RWPE2 (cell line): ENCODE results near the gene GPR155.
"Not testable (repeated sequence)": the region's sequence is repeated elsewhere in the genome, so short reads cannot be mapped to it uniquely, and the experiment has no call there.

Source experiments
- ATAC-seq: fragments of 200-7000 bp; cut with Tn5 transposase; 3 replicates; pipeline ENCODE4 v1.9.1; 2021; ENCODE audit warnings: low read depth
- DNase-seq: peaks from one replicate; pipeline ENCODE4 v3.0.0-alpha.2; 2020; ENCODE audit warnings: low spot score
- H3K27ac ChIP-seq: fragments of 450-650 bp; 2 replicates; pipeline ENCODE4 v1.5.1; 2017; ENCODE audit warnings: mild to moderate bottlenecking; ENCODE audit not compliant: poor library complexity, severe bottlenecking
- H3K27me3 ChIP-seq: fragments of 250-450 bp; sonication (Bioruptor Pico); 2 replicates; pipeline ENCODE4 v1.5.1; 2021; ENCODE audit warnings: mild to moderate bottlenecking, moderate library complexity; ENCODE audit not compliant: insufficient read depth, poor library complexity, severe bottlenecking
- H3K36me3 ChIP-seq: fragments of 250-450 bp; sonication (Bioruptor Pico); 2 replicates; pipeline ENCODE4 v1.5.1; 2020; ENCODE audit warnings: low read depth, mild to moderate bottlenecking, moderate library complexity
- H3K4me1 ChIP-seq: fragments of 250-450 bp; sonication (Bioruptor Pico); 2 replicates; pipeline ENCODE4 v1.5.1; 2021; ENCODE audit warnings: mild to moderate bottlenecking, moderate library complexity; ENCODE audit not compliant: insufficient read depth, poor library complexity, severe bottlenecking
- H3K4me3 ChIP-seq: fragments of 250-450 bp; sonication (Bioruptor Pico); 2 replicates; pipeline ENCODE4 v1.5.1; 2021; ENCODE audit warnings: mild to moderate bottlenecking, moderate library complexity; ENCODE audit not compliant: severe bottlenecking
- H3K9me3 ChIP-seq: fragments of 250-450 bp; sonication (Bioruptor Pico); 2 replicates; pipeline ENCODE4 v1.5.1; 2021; ENCODE audit warnings: mild to moderate bottlenecking, moderate library complexity; ENCODE audit not compliant: severe bottlenecking
- CTCF ChIP-seq: fragments of 450-650 bp; IDR thresholded peaks from one replicate; pipeline ENCODE4 v1.5.1; 2017; ENCODE audit warnings: mild to moderate bottlenecking, moderate library complexity; ENCODE audit not compliant: poor library complexity, severe bottlenecking

The GPR155 gene

GRCh38 chr2:174412256-174412655 is 74.6 kb downstream of the GPR155 start:
- H3K9me3 ChIP-seq = no peaks in the 10 kb centered on the region
- no peaks in the 10 kb centered on the region for H3K27me3 ChIP-seq
- ATAC-seq (no peak), DNase-seq (no peak)
- H3K36me3 ChIP-seq = peaks cover 11% of the 10 kb centered on the region; the same call in 1 of the 2 replicates
- peaks cover 9% of the 10 kb centered on the region for H3K4me1 ChIP-seq
- TF ChIP-seq CTCF = no peak
- no peak overlapping the region for H3K4me3 ChIP-seq
- no peak overlapping the region for H3K27ac ChIP-seq

GRCh38 chr2:174410039-174410438 is 76.8 kb downstream of the GPR155 start:
- not testable (repeated sequence) for H3K36me3 ChIP-seq, ATAC-seq, DNase-seq, H3K27me3 ChIP-seq, H3K4me1 ChIP-seq, H3K9me3 ChIP-seq
- Histone ChIP-seq H3K27ac (peak overlapping the region; percentile 75), H3K4me3 (peak overlapping the region; percentile 32)

- peaks cover 35% of the 10 kb centered on the region for H3K36me3 ChIP-seq
- H3K27ac ChIP-seq = no peak overlapping the region
- ATAC-seq (no peak), DNase-seq (no peak)
- no peaks in the 10 kb centered on the region for H3K27me3 ChIP-seq
- no peaks in the 10 kb centered on the region for H3K9me3 ChIP-seq
- H3K4me3 ChIP-seq = no peak overlapping the region
- TF ChIP-seq CTCF = no peak
- no peaks in the 10 kb centered on the region for H3K4me1 ChIP-seq
Measured at GRCh38 chr2:174403628-174404027, 83.2 kb downstream of the GPR155 start.

- Histone ChIP-seq H3K27me3 (no peaks in the 10 kb centered on the region), H3K36me3 (peaks cover 35% of the 10 kb centered on the region), H3K4me3 (no peak overlapping the region), H3K27ac (no peak overlapping the region), H3K4me1 (no peaks in the 10 kb centered on the region), H3K9me3 (no peaks in the 10 kb centered on the region)
- no peak for ATAC-seq
- no peak for TF ChIP-seq CTCF
- DNase-seq = no peak
Measured at GRCh38 chr2:174400853-174401252, 86.0 kb downstream of the GPR155 start.

GRCh38 chr2:174399171-174399570 is 87.7 kb downstream of the GPR155 start:
- no peak overlapping the region for H3K27ac ChIP-seq
- TF ChIP-seq CTCF = no peak
- H3K27me3 ChIP-seq = no peaks in the 10 kb centered on the region
- no peak for ATAC-seq
- no peaks in the 10 kb centered on the region for H3K9me3 ChIP-seq
- DNase-seq = no peak
- peaks cover 34% of the 10 kb centered on the region for H3K36me3 ChIP-seq
- no peak overlapping the region for H3K4me3 ChIP-seq
- peaks cover 6% of the 10 kb centered on the region for H3K4me1 ChIP-seq
